Measurements from ENCODE around the gene RPS18. TPM values are rescaled to one million over a fixed set of nuclear protein-coding genes. Genes with fewer than 3 reads are reported as not detected.
A peak's percentile ranks its signal among the peaks of the same experiment; 100 is the strongest.
"Not testable (repeated sequence)": the region's sequence is repeated elsewhere in the genome, so short reads cannot be mapped to it uniquely, and the experiment has no call there.

RPS18 gene
- total RNA-seq = 2,626 to 2,771 TPM (median 2,750 TPM) in 3 replicates

DNA sequence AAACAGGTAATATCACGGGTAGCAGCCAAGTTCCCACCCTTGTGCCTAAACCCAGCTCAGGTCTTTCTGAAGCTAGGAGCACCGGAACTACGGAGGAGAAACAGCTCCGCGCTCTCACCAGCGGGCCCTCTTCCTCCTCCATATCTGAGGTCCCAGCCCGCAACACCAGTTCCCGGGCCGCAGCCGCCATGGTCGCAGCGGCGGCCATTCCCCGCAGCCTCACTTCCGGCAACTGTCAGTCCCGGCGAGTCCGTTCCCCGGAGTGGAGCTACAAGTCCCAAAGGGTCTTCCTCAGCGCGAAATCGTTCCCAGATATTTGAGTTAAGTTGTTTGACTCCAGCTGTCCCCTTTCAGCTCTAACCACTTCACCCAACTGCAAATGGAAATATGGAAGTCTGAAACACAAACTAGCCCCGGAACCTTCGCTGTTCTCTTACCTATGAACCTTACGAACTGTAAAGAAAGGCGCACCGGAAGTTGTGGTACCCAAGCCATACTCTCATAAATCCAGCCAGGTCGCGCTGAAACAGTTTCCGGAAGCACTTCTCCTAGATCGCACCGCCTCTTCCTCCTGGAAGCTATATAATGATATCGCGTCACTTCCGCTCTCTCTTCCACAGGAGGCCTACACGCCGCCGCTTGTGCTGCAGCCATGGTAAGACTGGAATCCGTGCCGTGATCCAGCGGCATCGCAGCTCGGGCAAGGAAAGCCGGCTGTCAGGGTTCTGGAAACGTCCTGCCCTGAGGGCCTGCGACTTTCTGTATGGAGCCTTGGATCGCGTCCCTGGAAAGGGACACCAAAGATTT lies at the start of gene RPS18, which contains the start of gene VPS52:
TSS of gene RPS18 (plus strand) at position 608 of the 807 bp plus-strand sequence. CDS start at position 653, 45 bp downstream.
TSS of gene VPS52 (minus strand) at position 409 of the 807 bp plus-strand sequence. CDS start at position 208, 201 bp downstream.
- TF ChIP-seq, protein P1, sequence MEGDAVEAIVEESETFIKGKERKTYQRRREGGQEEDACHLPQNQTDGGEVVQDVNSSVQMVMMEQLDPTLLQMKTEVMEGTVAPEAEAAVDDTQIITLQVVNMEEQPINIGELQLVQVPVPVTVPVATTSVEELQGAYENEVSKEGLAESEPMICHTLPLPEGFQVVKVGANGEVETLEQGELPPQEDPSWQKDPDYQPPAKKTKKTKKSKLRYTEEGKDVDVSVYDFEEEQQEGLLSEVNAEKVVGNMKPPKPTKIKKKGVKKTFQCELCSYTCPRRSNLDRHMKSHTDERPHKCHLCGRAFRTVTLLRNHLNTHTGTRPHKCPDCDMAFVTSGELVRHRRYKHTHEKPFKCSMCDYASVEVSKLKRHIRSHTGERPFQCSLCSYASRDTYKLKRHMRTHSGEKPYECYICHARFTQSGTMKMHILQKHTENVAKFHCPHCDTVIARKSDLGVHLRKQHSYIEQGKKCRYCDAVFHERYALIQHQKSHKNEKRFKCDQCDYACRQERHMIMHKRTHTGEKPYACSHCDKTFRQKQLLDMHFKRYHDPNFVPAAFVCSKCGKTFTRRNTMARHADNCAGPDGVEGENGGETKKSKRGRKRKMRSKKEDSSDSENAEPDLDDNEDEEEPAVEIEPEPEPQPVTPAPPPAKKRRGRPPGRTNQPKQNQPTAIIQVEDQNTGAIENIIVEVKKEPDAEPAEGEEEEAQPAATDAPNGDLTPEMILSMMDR (IDR thresholded peaks at IDR 0.05; ENCODE audit: unreplicated experiment) = no peak
- peaks cover 23% of the 10 kb centered on the region for H3K36me3 Mint-ChIP-seq
- H3K27ac Mint-ChIP-seq = peak within 1 kb of the TSS; percentile 99
- peaks cover 49% of the 10 kb centered on the region for H3K4me1 Mint-ChIP-seq
- DNase-seq (ENCODE audit: low spot score in 2 of 2, unreplicated experiment in 2 of 2) = peak; percentile 85 to 86
- H3K9me3 Mint-ChIP-seq = no peaks in the 10 kb centered on the region
- peak within 1 kb of the TSS; percentile 98 for H3K4me3 Mint-ChIP-seq
- no peaks in the 10 kb centered on the region for H3K27me3 Mint-ChIP-seq (ENCODE audit: low read depth)

DNA sequence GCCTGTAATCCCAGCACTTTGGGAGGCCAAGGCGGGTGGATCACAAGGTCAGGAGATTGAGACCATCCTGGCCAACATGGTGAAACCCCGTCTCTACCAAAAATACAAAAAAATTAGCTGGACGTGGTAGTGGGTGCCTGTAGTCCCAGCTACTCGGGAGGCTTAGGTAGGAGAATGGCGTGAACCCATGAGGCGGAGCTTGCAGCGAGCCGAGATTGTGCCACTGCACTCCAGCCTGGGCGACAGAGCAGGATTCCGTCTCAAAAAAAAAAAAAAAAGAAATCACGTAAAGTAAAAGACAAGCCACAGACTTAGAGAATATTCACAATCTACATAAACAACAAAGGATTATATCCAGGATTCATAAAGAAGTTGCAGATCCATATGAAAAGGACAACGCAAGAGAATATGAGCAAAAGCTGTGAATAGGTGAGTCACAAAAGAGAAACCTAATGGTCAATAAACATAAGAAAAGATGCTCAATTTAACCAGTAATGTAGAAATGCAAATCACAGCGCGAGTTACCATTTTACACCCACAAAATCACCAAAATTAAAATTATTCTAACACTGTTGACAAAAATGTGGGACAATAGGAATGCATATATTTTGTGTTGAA lies 45.3 kb upstream of the RPS18 start:
- not testable (repeated sequence) for H3K4me1 Mint-ChIP-seq; H3K9me3 Mint-ChIP-seq; DNase-seq (ENCODE audit: low spot score in 2 of 2, unreplicated experiment in 2 of 2); H3K36me3 Mint-ChIP-seq; H3K27ac Mint-ChIP-seq; H3K4me3 Mint-ChIP-seq
- H3K27me3 Mint-ChIP-seq (ENCODE audit: low read depth) = peaks cover 62% of the 10 kb centered on the region

DNA sequence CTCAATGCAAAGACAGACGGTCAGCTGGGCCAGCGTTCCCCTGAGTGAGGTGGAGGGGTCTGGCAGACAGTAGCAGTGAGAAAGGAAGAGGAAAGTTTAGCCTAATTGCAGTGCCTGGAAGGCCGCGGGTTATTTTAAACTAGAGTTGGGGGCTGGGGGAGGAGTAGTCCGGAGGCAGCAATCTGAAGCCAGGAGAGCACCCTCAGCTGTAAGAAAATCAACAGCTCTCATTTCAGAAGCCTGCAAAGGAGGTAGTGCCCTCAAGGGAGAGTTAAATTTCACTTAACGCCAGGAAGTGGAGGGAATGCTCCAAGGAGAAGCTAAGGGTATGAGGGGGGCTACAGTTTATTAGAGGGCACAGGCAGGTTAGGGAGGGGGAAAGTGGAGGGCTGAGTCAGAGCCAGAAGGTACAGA lies 36.6 kb upstream of the RPS18 start:
- H3K36me3 Mint-ChIP-seq = no peaks in the 10 kb centered on the region
- TF ChIP-seq, protein P1 (IDR thresholded peaks at IDR 0.05; ENCODE audit: unreplicated experiment) = no peak
- DNase-seq (ENCODE audit: low spot score in 2 of 2, unreplicated experiment in 2 of 2) = no peak
- H3K27me3 Mint-ChIP-seq (ENCODE audit: low read depth) = peaks cover 14% of the 10 kb centered on the region
- H3K27ac Mint-ChIP-seq = peak overlapping the region; percentile 60
- no peaks in the 10 kb centered on the region for H3K9me3 Mint-ChIP-seq
- no peak overlapping the region for H3K4me3 Mint-ChIP-seq
- peaks cover 12% of the 10 kb centered on the region for H3K4me1 Mint-ChIP-seq

DNA sequence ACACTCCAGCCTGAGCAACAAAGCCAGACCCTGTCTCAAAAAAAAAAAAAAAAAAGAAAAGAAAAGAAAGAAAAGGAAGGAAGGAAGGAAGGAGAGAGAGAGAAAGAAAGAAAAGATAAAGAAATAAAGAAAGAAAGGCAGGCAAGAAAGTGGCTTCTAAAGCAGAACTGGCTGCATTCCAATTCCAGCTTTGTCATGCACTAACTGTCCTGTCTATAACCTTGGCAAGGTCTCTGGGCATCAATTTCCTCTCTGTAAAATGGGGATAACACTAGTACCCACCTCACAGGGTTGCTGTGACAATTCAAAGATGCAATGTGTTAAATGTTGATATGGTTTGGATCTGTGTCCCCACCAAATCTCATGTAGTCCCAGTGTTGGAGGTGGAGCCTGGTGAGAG lies 35.5 kb upstream of the RPS18 start:
- TF ChIP-seq, protein P1 (IDR thresholded peaks at IDR 0.05; ENCODE audit: unreplicated experiment) = no peak
- Mint-ChIP-seq H3K4me1 (peaks cover 12% of the 10 kb centered on the region), H3K36me3 (no peaks in the 10 kb centered on the region), H3K9me3 (no peaks in the 10 kb centered on the region), H3K27ac (no peak overlapping the region), H3K27me3 (ENCODE audit: low read depth) (peaks cover 19% of the 10 kb centered on the region), H3K4me3 (no peak overlapping the region)
- no peak for DNase-seq (ENCODE audit: low spot score in 2 of 2, unreplicated experiment in 2 of 2)

DNA sequence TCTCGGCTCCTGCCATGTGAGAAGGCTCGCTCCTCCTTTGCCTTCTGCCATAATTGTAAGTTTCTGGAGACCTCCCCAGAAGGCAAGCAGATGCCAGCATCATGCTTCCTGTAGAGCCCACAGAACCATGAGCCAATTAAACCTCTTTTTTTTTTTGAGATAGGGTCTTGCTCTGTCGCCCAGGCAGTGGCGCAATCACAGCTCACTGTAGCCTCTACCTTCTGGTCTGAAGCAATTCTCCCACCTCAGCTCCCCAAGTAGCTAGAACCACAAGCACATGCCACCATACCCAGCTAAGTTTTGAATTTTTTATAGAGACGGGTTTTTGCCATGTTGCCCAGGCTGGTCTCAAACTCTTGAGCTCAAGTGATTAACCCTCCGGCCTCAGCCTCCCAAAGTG lies 35.0 kb upstream of the RPS18 start:
- H3K9me3 Mint-ChIP-seq = no peaks in the 10 kb centered on the region
- H3K27ac Mint-ChIP-seq = no peak overlapping the region
- peaks cover 18% of the 10 kb centered on the region for H3K27me3 Mint-ChIP-seq (ENCODE audit: low read depth)
- no peak overlapping the region for H3K4me3 Mint-ChIP-seq
- TF ChIP-seq, protein P1 (IDR thresholded peaks at IDR 0.05; ENCODE audit: unreplicated experiment) = no peak
- H3K4me1 Mint-ChIP-seq = peaks cover 12% of the 10 kb centered on the region
- no peak for DNase-seq (ENCODE audit: low spot score in 2 of 2, unreplicated experiment in 2 of 2)
- H3K36me3 Mint-ChIP-seq = no peaks in the 10 kb centered on the region

DNA sequence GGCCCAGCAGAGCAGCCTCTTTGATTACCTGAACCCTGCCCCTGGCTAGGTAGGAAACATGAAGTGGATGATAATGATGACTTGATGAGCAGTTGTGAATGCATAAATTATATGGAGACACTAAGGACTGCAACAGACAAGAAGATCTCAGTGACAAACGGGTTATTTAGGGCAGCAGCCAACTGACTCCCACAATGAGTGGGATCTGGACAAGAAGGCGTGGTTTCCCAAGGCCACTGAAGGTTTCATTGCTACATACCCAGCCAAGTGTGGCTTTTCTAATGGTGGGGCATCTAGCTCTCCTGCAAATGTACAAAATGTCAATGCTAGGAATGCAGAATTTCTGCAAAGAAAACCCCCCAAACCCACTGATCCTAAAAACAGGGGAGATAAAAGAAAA lies 34.1 kb upstream of the RPS18 start:
- Mint-ChIP-seq H3K4me3 (no peak overlapping the region), H3K36me3 (no peaks in the 10 kb centered on the region), H3K4me1 (peaks cover 12% of the 10 kb centered on the region), H3K27me3 (ENCODE audit: low read depth) (peaks cover 26% of the 10 kb centered on the region), H3K27ac (no peak overlapping the region), H3K9me3 (no peaks in the 10 kb centered on the region)
- DNase-seq (ENCODE audit: low spot score in 2 of 2, unreplicated experiment in 2 of 2) = no peak
- TF ChIP-seq, protein P1 (IDR thresholded peaks at IDR 0.05; ENCODE audit: unreplicated experiment) = no peak
